ENCODE results near the gene SLC15A1. TPM values are rescaled to one million over a fixed set of nuclear protein-coding genes. Genes with fewer than 3 reads are reported as not detected.

The SLC15A1 gene
- total RNA-seq, 4 donors from 2014 or later = not detected

- no peaks in the 10 kb centered on the region for H3K36me3 ChIP-seq
- intact Hi-C loops (cut with DNase I; ENCODE audit: low total_unique reads) = no loop called here
- in situ Hi-C loops (cut with MboI; ENCODE audit: low sequenced_read_pairs in 4 of 4) = loop anchor here (25.0 kb wide), 2 partner anchors 531 to 806 kb away; partner anchors contain the start of gene FARP1 (in 1 of the 4)
- H3K4me1 ChIP-seq = peaks cover 6% of the 10 kb centered on the region in 2 donors
- ATAC-seq = no peak
- H3K27me3 ChIP-seq = no peaks in the 10 kb centered on the region
- H3K4me3 ChIP-seq = no peak overlapping the region
- H3K27ac ChIP-seq = no peak overlapping the region
- no peaks in the 10 kb centered on the region for H3K9me3 ChIP-seq
- no peak for DNase-seq
- TF ChIP-seq, protein P1, sequence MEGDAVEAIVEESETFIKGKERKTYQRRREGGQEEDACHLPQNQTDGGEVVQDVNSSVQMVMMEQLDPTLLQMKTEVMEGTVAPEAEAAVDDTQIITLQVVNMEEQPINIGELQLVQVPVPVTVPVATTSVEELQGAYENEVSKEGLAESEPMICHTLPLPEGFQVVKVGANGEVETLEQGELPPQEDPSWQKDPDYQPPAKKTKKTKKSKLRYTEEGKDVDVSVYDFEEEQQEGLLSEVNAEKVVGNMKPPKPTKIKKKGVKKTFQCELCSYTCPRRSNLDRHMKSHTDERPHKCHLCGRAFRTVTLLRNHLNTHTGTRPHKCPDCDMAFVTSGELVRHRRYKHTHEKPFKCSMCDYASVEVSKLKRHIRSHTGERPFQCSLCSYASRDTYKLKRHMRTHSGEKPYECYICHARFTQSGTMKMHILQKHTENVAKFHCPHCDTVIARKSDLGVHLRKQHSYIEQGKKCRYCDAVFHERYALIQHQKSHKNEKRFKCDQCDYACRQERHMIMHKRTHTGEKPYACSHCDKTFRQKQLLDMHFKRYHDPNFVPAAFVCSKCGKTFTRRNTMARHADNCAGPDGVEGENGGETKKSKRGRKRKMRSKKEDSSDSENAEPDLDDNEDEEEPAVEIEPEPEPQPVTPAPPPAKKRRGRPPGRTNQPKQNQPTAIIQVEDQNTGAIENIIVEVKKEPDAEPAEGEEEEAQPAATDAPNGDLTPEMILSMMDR (IDR thresholded peaks at IDR 0.05 in 4 of 5, conservative IDR thresholded peaks at IDR 0.05 in 1 of 5) = no peak
- TF ChIP-seq POLR2A (IDR thresholded peaks at IDR 0.05) = no peak
Measured at GRCh38 chr13:98668155-98668554, 84.3 kb downstream of the SLC15A1 start.

DNA sequence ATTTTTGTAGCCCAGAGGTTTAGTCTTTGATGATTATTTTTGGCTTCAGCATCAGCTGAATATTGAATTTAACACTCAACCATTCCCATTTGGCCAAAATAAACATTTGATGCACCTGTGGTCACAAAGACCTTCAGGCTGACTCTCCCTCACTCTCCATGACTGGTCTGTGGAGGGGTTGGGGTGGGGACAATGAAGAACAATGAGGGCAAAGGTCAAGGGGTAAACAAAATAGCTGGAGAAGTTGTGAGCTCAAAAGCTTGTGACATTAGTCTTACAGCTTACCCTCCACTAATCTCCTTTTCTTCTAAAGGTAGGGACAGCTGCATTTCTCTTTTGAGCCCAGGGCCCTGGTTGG lies 86.9 kb downstream of the SLC15A1 start:
- no peaks in the 10 kb centered on the region for H3K9me3 ChIP-seq
- no peaks in the 10 kb centered on the region for H3K27me3 ChIP-seq
- no peaks in the 10 kb centered on the region for H3K36me3 ChIP-seq
- DNase-seq = no peak
- TF ChIP-seq POLR2A (IDR thresholded peaks at IDR 0.05) = no peak
- TF ChIP-seq, protein P1 (IDR thresholded peaks at IDR 0.05 in 4 of 5, conservative IDR thresholded peaks at IDR 0.05 in 1 of 5) = no peak
- H3K27ac ChIP-seq = no peak overlapping the region
- in situ Hi-C loops (cut with MboI; ENCODE audit: low sequenced_read_pairs in 4 of 4) = loop anchor here (25.0 kb wide), 2 partner anchors 528 to 803 kb away; partner anchors contain the start of gene FARP1 (in 1 of the 4)
- intact Hi-C loops (cut with DNase I; ENCODE audit: low total_unique reads) = no loop called here
- ATAC-seq = no peak
- no peaks in the 10 kb centered on the region for H3K4me1 ChIP-seq
- H3K4me3 ChIP-seq = no peak overlapping the region

DNA sequence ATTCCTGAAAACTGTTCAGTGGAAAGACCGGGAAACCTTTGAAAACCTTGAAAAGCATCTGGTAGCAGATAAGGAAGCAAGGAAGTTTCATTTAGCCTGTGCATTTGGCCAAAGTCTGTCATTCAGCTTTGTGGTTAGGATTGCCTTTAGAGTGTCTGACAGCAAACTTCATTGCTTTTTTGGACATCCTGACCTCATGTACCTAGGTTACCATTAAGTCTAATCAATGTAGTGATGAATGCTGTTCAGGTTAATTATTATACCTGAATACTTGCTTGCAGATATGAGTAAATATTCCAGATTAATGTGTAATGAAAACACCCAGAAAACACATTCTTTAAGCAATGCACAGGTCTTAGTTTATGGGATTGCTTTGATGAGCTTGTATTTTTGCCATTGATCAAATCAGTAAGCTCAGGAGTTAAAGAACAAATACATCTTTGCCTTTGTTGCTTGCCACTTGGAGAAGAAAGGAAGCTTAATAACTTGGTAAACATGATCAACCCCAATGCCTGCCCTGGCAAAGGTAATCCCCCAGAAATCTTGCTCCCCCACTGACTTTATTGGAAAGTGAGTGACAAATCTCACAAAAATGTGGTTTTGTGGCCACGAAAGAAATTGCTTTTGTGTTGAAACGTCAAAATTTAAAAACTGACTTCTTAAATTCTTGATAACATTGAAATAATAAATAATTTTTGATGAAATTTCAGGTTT lies 87.4 kb downstream of the SLC15A1 start:
- intact Hi-C loops (cut with DNase I; ENCODE audit: low total_unique reads) = no loop called here
- H3K9me3 ChIP-seq = no peaks in the 10 kb centered on the region
- ATAC-seq = no peak
- no peak overlapping the region for H3K4me3 ChIP-seq
- TF ChIP-seq, protein P1 (IDR thresholded peaks at IDR 0.05 in 4 of 5, conservative IDR thresholded peaks at IDR 0.05 in 1 of 5) = no peak
- no peaks in the 10 kb centered on the region for H3K4me1 ChIP-seq
- in situ Hi-C loops (cut with MboI; ENCODE audit: low sequenced_read_pairs in 4 of 4) = loop anchor here (25.0 kb wide), 2 partner anchors 528 to 803 kb away; partner anchors contain the start of gene FARP1 (in 1 of the 4)
- H3K27ac ChIP-seq = no peak overlapping the region
- H3K36me3 ChIP-seq = no peaks in the 10 kb centered on the region
- H3K27me3 ChIP-seq = no peaks in the 10 kb centered on the region
- no peak for DNase-seq

- TF ChIP-seq, protein P1 (IDR thresholded peaks at IDR 0.05 in 4 of 5, conservative IDR thresholded peaks at IDR 0.05 in 1 of 5) = no peak
- TF ChIP-seq POLR2A (IDR thresholded peaks at IDR 0.05) = no peak
- no peak for ATAC-seq
- Histone ChIP-seq H3K27me3 (no peaks in the 10 kb centered on the region), H3K9me3 (no peaks in the 10 kb centered on the region), H3K36me3 (no peaks in the 10 kb centered on the region), H3K27ac (no peak overlapping the region), H3K4me1 (no peaks in the 10 kb centered on the region), H3K4me3 (no peak overlapping the region)
- in situ Hi-C loops (cut with MboI; ENCODE audit: low sequenced_read_pairs in 4 of 4) (loop anchor here (25.0 kb wide), 2 partner anchors 527 to 802 kb away; partner anchors contain the start of gene FARP1 (in 1 of the 4)), intact Hi-C loops (cut with DNase I; ENCODE audit: low total_unique reads) (no loop called here)
- no peak for DNase-seq
Measured at GRCh38 chr13:98664510-98664909, 88.0 kb downstream of the SLC15A1 start.

All from gastrocnemius medialis (tissue), 4 donors.